ENCODE data around the gene TRMT11. TPM values are rescaled to one million over a fixed set of nuclear protein-coding genes. Genes with fewer than 3 reads are reported as not detected.

Gene TRMT11
- total RNA-seq, 1 donor from 2014 or later = 27.7 TPM

DNA sequence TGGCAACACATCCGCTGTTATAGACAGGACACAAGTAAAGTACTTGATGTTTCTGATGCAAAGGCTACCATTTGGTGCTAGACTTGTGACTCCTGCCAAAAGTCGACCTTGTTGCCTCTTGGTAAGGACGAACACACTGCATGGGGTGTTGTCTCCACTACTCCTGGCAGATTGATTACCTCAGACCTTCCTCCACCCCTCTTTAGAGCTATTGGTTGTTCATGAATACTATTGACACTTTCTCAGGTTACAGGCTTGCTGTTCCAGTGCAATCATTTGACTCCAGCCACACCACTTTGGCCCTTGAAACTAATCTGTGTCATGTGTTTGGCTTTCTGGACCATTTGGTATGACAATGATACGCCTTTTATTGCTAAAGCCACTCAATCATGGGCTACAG lies 62.3 kb downstream of the TRMT11 start:
- TF ChIP-seq, protein P1, sequence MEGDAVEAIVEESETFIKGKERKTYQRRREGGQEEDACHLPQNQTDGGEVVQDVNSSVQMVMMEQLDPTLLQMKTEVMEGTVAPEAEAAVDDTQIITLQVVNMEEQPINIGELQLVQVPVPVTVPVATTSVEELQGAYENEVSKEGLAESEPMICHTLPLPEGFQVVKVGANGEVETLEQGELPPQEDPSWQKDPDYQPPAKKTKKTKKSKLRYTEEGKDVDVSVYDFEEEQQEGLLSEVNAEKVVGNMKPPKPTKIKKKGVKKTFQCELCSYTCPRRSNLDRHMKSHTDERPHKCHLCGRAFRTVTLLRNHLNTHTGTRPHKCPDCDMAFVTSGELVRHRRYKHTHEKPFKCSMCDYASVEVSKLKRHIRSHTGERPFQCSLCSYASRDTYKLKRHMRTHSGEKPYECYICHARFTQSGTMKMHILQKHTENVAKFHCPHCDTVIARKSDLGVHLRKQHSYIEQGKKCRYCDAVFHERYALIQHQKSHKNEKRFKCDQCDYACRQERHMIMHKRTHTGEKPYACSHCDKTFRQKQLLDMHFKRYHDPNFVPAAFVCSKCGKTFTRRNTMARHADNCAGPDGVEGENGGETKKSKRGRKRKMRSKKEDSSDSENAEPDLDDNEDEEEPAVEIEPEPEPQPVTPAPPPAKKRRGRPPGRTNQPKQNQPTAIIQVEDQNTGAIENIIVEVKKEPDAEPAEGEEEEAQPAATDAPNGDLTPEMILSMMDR (IDR thresholded peaks at IDR 0.05; ENCODE audit: partially characterized antibody, unreplicated experiment) = no peak
- H3K27me3 Mint-ChIP-seq (ENCODE audit: unreplicated experiment) = no peaks in the 10 kb centered on the region
- H3K36me3 Mint-ChIP-seq (ENCODE audit: unreplicated experiment) = peaks cover 5% of the 10 kb centered on the region
- H3K4me1 Mint-ChIP-seq (ENCODE audit: low read depth, unreplicated experiment) = no peaks in the 10 kb centered on the region
- no peak for DNase-seq
- no peaks in the 10 kb centered on the region for H3K9me3 Mint-ChIP-seq (ENCODE audit: unreplicated experiment)
- no peak overlapping the region for H3K27ac Mint-ChIP-seq (ENCODE audit: unreplicated experiment)
- H3K4me3 Mint-ChIP-seq (ENCODE audit: unreplicated experiment) = no peak overlapping the region

DNA sequence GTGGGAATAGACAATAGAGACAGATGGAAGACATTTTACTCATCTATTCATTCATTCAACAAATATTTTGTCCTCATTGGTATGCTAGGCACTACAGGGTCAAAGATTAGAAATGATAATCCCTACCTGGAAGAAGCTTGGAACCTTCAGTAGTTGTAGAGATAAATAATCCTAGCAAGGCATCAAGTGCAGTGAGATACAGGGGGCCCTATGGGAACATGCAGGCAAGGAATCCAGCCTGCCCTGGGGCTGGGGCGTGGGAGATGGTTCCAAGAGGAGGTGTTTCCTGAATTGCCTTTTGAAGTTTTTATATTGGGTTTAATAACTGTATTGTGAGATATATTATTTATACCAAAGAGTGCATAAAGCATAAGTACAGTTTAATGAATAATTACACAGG lies 64.5 kb downstream of the TRMT11 start:
- Mint-ChIP-seq H3K9me3 (ENCODE audit: unreplicated experiment) (no peaks in the 10 kb centered on the region), H3K27ac (ENCODE audit: unreplicated experiment) (no peak overlapping the region), H3K36me3 (ENCODE audit: unreplicated experiment) (no peaks in the 10 kb centered on the region), H3K27me3 (ENCODE audit: unreplicated experiment) (no peaks in the 10 kb centered on the region), H3K4me1 (ENCODE audit: low read depth, unreplicated experiment) (peaks cover 11% of the 10 kb centered on the region), H3K4me3 (ENCODE audit: unreplicated experiment) (no peak overlapping the region)
- no peak for DNase-seq
- TF ChIP-seq, protein P1 (IDR thresholded peaks at IDR 0.05; ENCODE audit: partially characterized antibody, unreplicated experiment) = no peak

DNA sequence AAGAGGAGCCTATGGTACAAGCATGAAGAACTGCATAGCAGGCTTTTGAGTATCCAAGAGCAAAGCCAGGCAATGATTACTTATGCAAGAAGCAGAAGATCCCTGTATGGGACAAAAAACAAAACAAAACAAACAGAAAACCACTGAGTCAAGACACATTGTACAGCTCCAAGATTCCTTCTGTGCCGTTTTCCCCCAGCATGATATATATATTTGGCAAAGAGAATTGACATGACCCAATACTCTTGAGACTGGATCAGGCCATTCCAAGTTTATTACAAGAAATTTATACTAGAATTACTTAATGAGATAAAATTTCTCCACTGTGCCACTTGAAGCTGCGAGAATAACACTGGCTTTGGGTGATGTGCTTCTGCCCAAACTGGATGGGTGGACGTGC lies 65.5 kb downstream of the TRMT11 start:
- H3K36me3 Mint-ChIP-seq (ENCODE audit: unreplicated experiment) = no peaks in the 10 kb centered on the region
- H3K4me1 Mint-ChIP-seq (ENCODE audit: low read depth, unreplicated experiment) = peaks cover 11% of the 10 kb centered on the region
- H3K9me3 Mint-ChIP-seq (ENCODE audit: unreplicated experiment) = no peaks in the 10 kb centered on the region
- DNase-seq = no peak
- TF ChIP-seq, protein P1 (IDR thresholded peaks at IDR 0.05; ENCODE audit: partially characterized antibody, unreplicated experiment) = no peak
- no peak overlapping the region for H3K4me3 Mint-ChIP-seq (ENCODE audit: unreplicated experiment)
- no peaks in the 10 kb centered on the region for H3K27me3 Mint-ChIP-seq (ENCODE audit: unreplicated experiment)
- no peak overlapping the region for H3K27ac Mint-ChIP-seq (ENCODE audit: unreplicated experiment)

- H3K27me3 Mint-ChIP-seq (ENCODE audit: unreplicated experiment) = no peaks in the 10 kb centered on the region
- H3K27ac Mint-ChIP-seq (ENCODE audit: unreplicated experiment) = no peak overlapping the region
- no peaks in the 10 kb centered on the region for H3K9me3 Mint-ChIP-seq (ENCODE audit: unreplicated experiment)
- H3K4me1 Mint-ChIP-seq (ENCODE audit: low read depth, unreplicated experiment) = peaks cover 17% of the 10 kb centered on the region
- H3K36me3 Mint-ChIP-seq (ENCODE audit: unreplicated experiment) = no peaks in the 10 kb centered on the region
- no peak overlapping the region for H3K4me3 Mint-ChIP-seq (ENCODE audit: unreplicated experiment)
- DNase-seq = no peak
- TF ChIP-seq, protein P1 (IDR thresholded peaks at IDR 0.05; ENCODE audit: partially characterized antibody, unreplicated experiment) = no peak
Observed at GRCh38 chr6:126052485-126052884, 66.1 kb downstream of the TRMT11 start.

DNA sequence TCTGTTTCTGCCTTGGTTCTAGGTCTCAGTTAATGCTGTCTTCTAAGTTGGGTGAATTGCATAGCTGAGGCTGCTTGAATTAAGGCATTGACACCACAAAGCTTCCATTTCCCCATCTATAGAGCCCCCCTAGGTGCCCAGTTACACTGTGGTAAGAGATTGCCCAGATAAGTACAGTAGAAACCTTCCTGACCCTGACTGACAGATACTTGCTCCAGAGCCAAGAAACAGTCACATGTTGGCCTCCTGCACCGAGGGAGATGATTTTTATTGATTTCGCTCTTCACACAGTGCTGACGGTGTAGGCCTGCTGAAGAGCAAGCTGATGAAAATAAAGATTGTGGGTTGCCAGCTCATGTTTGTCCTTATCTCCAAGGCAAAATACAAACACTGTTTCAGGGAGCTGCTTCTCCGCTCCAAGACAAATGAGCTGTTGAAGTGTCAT lies 67.9 kb downstream of the TRMT11 start:
- Mint-ChIP-seq H3K4me3 (ENCODE audit: unreplicated experiment) (peak overlapping the region; percentile 5), H3K27ac (ENCODE audit: unreplicated experiment) (peak overlapping the region; percentile 28), H3K36me3 (ENCODE audit: unreplicated experiment) (no peaks in the 10 kb centered on the region), H3K9me3 (ENCODE audit: unreplicated experiment) (no peaks in the 10 kb centered on the region), H3K27me3 (ENCODE audit: unreplicated experiment) (no peaks in the 10 kb centered on the region), H3K4me1 (ENCODE audit: low read depth, unreplicated experiment) (peaks cover 17% of the 10 kb centered on the region)
- TF ChIP-seq, protein P1 (IDR thresholded peaks at IDR 0.05; ENCODE audit: partially characterized antibody, unreplicated experiment) = no peak
- peak; percentile 18 for DNase-seq

All from glutamatergic neuron (in vitro differentiated cells).